HG02840 (cell line): ENCODE data around the gene STX5.
"Not testable (repeated sequence)": the region's sequence is repeated elsewhere in the genome, so short reads cannot be mapped to it uniquely, and the experiment has no call there.

Source experiments
- ATAC-seq: cut with Tn5 transposase; IDR thresholded peaks from one replicate; pipeline ENCODE4 v1.9.1; 2021; ENCODE audit warnings: mild to moderate bottlenecking, moderate library complexity, moderate number of reproducible peaks; ENCODE audit not compliant: unreplicated experiment, low FRiP score

STX5 gene

GRCh38 chr11:62831520-62832335 is at the start of gene STX5:
Gene STX5 (minus strand): TSS chr11:62832051. CDS start chr11:62831243, 808 bp downstream.
- peak; percentile 76 for ATAC-seq

GRCh38 chr11:62880803-62881578 is 49.1 kb upstream of the STX5 start, which contains the start of gene SLC3A2:
Gene SLC3A2 (plus strand): TSS chr11:62880896. CDS start chr11:62881024, 128 bp downstream.
- ATAC-seq, result peak; percentile 64

- peak; percentile 7 for ATAC-seq
Observed at GRCh38 chr11:62880231-62880802, 48.5 kb upstream of the STX5 start.

GRCh38 chr11:62879235-62879978 is 47.6 kb upstream of the STX5 start:
- ATAC-seq, result no peak

GRCh38 chr11:62876712-62877111 is 44.9 kb upstream of the STX5 start:
- ATAC-seq, result no peak

- no peak for ATAC-seq
Observed at GRCh38 chr11:62875698-62876478, 44.0 kb upstream of the STX5 start.

- no peak for ATAC-seq
Observed at GRCh38 chr11:62874851-62875250, 43.0 kb upstream of the STX5 start.

- no peak for ATAC-seq
Observed at GRCh38 chr11:62865635-62866034, 33.8 kb upstream of the STX5 start.

- ATAC-seq, result no peak
Observed at GRCh38 chr11:62863687-62864335, 32.0 kb upstream of the STX5 start.

- ATAC-seq, result not testable (repeated sequence)
Observed at GRCh38 chr11:62861564-62862192, 29.8 kb upstream of the STX5 start.

- ATAC-seq, result no peak
Observed at GRCh38 chr11:62860835-62861563, 29.1 kb upstream of the STX5 start.

GRCh38 chr11:62859281-62859703 is 27.4 kb upstream of the STX5 start:
- ATAC-seq, result not testable (repeated sequence)

- no peak for ATAC-seq
Observed at GRCh38 chr11:62858201-62858600, 26.4 kb upstream of the STX5 start.

- no peak for ATAC-seq
Observed at GRCh38 chr11:62857541-62857982, 25.7 kb upstream of the STX5 start.

GRCh38 chr11:62856333-62856895 is 24.6 kb upstream of the STX5 start:
- ATAC-seq, result no peak

GRCh38 chr11:62855571-62856332 is 23.9 kb upstream of the STX5 start:
- peak; percentile 91 for ATAC-seq
